CD4-positive, alpha-beta T cell treated with Interleukin-10 for 1 hour (primary cell): ENCODE measurements around the gene TMTC3.

ENCODE experiments used
- DNase-seq: peaks from one replicate; pipeline ENCODE4 v3.0.0-alpha.2; 2020

Gene TMTC3

DNA sequence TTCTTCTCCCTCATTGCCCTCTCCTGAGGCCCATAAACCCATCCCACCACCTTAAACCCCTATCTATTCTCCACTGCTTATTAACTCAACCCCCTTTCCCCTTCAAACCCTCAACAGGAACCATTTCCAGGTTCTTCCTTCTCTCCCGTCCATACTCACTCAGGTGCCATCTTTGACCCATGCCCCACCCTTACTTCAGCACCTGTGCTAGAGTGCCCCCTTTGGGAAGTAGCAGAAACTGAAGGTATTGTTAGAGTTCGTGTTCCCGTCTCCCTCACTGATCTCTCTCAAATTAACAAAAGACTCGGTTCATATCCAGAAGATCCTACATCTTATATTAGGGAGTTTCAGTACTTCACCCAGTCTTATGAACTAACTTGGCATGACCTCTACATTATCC lies 86.6 kb downstream of the TMTC3 start:
- no peak for DNase-seq

DNA sequence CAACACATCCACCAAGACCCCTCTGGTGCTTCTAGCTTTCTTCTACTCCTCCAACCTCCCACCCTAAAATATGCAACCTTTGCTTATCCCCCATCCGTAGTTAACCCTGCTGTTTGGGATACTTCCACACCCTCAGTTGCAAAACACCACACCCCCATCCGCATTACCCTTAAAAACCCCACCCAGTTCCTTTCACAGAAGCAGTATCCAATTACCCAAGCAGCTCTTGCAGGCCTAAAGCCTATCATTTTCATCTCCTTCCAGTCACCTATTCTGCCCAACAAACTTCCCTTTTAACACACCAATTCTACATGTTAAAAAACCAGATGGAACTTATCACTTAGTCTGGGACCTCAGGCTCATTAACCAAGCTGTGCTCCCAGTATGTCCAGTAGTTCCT lies 88.2 kb downstream of the TMTC3 start:
- no peak for DNase-seq

DNA sequence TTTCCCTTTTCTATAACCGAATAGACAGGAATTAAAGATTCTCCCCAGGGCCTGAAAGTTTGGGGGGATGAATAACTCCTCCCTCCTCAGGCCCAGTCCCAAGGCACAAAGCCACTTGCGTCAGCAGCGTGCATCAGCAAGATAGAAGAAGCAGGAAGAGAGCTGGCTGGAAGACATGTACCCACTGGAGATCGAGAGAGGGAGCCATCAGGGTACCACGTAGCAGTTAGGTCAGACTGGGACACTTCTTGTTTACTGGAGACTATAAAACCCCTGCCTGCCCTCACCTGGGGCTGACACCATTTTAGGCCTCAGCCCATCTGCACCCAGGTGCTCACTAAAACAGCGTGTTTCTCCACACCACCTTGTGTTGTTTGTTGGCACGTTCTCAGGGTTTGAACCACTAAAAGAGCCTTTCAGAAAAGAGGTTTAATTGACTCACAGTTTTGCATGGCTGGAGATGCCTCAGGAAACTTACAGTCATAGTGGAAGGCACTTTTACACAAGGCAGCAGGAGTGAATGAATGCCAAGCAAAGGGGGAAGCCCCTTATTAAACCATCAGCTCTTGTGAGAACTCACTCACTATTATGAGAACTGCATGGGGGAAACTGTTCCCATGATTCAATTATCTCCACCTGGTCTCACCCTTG lies 93.2 kb downstream of the TMTC3 start:
- DNase-seq: no peak

DNA sequence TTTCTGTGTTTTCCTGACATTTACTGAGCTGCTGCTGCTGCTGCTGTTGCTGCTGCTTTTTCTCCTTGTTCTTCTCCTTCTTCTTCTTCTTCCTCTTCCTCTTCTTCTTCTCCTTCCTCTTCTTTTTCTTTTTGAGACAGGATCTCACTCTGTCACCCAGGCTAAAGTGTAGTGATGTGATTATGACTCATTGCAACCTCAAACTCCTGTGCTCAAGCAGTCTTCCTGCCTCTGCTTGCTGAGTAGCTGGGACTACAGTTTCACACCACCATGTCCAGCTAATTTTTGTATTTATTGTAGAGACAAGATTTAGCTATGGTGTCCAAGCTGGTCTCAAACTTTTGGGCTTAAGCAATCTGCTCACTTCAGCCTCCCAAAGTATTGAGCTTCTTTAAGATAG lies 95.8 kb downstream of the TMTC3 start:
- DNase-seq: no peak

DNA sequence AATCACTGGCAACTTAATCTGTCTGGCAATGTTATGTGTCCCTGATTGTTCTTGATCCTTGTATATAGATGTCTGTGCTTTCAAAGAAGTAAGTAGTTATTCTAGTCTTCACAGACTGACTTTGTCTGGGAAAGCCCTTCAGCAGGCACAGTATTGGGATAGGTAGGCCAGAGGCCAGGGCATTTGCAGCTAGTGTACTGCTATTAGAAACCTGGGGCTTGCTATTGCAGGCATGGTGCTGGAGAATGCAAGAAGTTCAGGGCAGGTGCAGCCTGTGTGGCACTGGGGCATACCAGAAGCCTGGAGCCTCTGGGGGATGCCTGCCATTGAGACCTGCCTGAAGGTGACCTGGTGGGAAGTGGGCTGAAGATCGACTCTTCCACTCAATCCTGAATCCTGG lies 96.3 kb downstream of the TMTC3 start:
- no peak for DNase-seq

DNA sequence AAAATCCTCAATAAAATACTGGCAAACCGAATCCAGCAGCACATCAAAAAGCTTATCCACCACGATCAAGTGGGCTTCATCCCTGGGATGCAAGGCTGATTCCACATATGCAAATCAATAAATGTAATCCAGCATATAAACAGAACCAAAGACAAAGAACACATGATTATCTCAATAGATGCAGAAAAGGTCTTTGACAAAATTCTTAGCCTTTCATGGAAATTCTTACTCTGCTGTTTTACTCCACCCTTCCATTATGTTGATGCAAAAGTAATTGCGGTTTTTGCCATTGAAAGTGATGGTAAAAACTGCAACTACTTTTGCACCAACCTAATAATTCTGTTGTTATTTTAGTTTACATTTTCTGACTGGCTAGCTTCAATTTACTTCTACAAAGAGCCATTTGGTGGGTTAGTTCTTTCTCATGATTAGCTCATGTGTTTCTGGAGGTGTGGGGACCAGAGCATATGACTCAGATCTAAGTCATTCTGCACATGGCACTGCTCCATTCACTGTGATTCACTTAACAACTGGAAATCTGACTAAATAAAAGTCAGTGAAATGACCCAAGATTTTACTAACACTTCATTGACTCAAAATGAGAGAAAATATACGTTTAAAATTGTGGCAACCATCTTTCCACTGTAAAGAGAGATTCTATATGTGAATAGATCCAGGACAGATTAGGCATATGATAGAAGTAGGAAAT lies 99.9 kb downstream of the TMTC3 start:
- DNase-seq: no peak

DNA sequence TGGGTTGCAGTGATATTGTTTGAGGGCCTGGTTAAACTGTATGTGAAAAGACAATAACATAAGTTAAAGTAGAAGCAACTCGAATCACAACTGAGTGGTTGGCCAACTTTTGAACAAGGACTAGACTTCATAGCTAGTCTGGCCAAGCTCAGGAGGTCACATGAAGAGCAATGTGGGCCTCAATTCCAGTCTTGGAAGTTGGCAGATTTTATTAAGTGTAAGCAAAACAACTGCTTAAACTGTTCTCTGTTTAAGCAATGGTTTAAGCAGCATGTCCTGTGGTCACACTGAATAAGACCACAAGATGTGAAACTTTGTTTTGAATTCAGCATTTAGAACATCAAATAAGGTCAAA lies 100.4 kb downstream of the TMTC3 start:
- no peak for DNase-seq

DNA sequence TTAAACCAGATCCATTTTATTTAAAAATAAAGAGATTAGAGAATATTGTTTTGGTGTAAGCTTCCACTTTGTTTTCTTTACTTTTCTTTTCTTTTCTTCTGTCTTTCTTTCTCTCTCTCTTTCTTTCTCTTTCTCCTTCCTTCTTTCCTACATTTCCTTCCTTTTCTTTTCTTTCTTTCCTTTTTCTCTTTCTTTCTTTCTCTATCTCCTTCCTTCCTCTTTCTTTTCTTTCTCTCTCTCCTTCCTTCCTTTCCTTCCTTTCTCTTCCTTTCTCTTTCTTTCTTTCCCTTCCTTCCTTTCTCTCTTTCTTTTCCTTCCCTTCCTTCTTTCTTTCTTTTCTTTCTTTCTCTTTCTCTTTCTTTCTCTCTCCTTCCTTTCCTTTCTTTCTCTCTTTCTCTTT lies 100.8 kb downstream of the TMTC3 start:
- DNase-seq: no peak

DNA sequence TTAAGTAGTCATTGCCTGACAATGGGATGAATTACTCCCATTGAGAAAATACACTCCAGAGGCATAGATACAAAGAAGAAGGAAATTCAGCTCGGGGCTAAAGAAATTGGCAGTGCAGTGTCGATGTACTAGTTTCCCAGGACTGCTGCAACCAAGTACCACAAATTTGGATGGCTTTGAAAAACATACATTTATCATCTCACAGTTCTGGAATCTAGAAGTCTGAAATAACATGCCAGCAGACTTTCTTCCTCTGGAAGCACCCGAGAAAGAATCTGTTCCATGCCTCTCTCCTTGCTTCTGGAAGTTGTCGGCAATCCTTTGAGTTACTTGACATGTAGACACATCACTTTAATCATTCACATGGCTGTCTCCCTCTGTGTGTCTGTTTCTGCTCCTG lies 101.9 kb downstream of the TMTC3 start:
- no peak for DNase-seq

DNA sequence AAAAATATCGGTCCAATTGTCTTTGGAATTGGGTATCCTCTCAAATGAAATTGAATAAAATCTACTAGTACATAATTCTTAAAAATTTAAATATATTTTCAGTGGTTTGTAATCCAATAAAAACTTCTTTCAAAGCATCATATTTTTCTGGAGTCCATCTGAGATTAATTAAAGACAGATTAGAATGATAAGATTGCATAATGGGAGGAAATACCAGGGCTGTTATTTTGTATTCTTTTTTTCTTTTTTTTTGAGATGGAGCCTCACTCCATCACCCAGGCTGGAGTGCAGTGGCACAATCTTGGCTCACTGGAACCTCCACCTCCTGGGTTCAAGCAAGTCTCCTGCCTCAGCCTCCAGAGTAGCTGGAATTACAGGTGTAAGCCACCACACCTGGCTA lies 103.8 kb downstream of the TMTC3 start:
- DNase-seq: no peak

DNA sequence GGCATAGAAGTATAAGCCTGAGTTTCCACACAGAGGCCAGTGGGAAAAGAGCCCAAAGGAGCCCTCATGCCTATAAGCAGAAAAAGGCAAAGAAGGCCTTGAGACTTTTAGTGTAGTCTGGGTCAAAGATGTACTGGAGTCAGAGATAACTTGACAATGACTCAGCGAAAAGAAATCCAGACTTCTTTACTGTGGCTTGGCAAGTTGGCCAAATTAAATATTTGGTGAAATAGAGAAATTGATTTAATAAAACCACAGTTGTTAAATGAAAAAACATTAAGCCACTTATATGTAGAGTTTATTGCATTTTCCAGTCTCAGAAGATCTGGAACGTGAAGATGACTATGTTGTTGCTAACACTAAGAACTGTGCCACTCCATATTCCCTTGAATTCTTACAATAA lies 105.1 kb downstream of the TMTC3 start:
- DNase-seq: no peak

DNA sequence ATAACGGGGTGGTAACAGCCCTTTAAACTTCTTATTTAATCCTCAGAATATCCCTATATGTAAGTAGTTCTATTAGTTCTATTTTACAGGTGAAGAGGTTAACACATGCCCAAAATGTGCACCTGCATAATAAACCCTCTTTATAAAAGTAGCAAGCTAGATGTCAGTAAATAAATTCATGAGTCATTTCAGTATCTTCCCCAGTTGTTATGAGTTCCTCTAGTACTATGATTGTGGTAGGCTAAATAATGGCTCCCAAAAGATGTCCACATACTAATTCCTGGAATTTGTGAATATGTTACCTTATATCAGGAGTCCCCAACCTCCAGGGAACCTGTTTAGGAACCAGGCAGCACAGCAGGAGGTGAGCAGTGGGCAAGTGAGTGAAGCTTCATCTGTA lies 106.5 kb downstream of the TMTC3 start:
- no peak for DNase-seq
